ENCODE data around the gene NAT14.

- TF ChIP-seq, protein P1, sequence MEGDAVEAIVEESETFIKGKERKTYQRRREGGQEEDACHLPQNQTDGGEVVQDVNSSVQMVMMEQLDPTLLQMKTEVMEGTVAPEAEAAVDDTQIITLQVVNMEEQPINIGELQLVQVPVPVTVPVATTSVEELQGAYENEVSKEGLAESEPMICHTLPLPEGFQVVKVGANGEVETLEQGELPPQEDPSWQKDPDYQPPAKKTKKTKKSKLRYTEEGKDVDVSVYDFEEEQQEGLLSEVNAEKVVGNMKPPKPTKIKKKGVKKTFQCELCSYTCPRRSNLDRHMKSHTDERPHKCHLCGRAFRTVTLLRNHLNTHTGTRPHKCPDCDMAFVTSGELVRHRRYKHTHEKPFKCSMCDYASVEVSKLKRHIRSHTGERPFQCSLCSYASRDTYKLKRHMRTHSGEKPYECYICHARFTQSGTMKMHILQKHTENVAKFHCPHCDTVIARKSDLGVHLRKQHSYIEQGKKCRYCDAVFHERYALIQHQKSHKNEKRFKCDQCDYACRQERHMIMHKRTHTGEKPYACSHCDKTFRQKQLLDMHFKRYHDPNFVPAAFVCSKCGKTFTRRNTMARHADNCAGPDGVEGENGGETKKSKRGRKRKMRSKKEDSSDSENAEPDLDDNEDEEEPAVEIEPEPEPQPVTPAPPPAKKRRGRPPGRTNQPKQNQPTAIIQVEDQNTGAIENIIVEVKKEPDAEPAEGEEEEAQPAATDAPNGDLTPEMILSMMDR (IDR thresholded peaks at IDR 0.05): peak in 2 of 6 experiments; percentile 2 to 22
- no peak for TF ChIP-seq POLR2A (IDR thresholded peaks at IDR 0.05)
These were observed 17.0 kb upstream of the NAT14 start for GRCh38 chr19:55468054-55468393.

Data from esophagus squamous epithelium (tissue), 4 donors.